ENCODE data around the gene DMRT2.

DMRT2 gene

GRCh38 chr9:1087120-1087881 is 37.1 kb downstream of the DMRT2 start:
- DNase-seq = no peak
- Histone ChIP-seq H3K27ac (ENCODE audit: low read length) (no peak overlapping the region), H3K9me3 (ENCODE audit: insufficient read depth, low read length, severe bottlenecking) (no peaks in the 10 kb centered on the region), H3K9ac (ENCODE audit: low read depth, low read length) (no peak overlapping the region), H3K36me3 (ENCODE audit: insufficient read depth, low read length) (no peaks in the 10 kb centered on the region), H3K4me3 (ENCODE audit: low read depth in 1 of 2, low read length in 2 of 2) (no peak overlapping the region), H4K20me1 (ENCODE audit: insufficient read depth, low read length) (no peaks in the 10 kb centered on the region), H3K27me3 (ENCODE audit: insufficient read depth, low read length, poor library complexity) (peaks cover 3% of the 10 kb centered on the region), H2AFZ (ENCODE audit: low read depth, low read length) (no peak overlapping the region), H3K79me2 (ENCODE audit: insufficient read depth, low read length) (no peaks in the 10 kb centered on the region), H3K4me1 (ENCODE audit: insufficient read depth, low read length) (no peaks in the 10 kb centered on the region), H3K4me2 (ENCODE audit: insufficient read depth, low read length) (no peak overlapping the region)
- ATAC-seq (ENCODE audit: insufficient read depth, low read depth) = no peak
- no peak for TF ChIP-seq EZH2 (IDR thresholded peaks at IDR 0.05; ENCODE audit: borderline replicate concordance, low read depth, low read length, severe bottlenecking)
- TF ChIP-seq, protein P1, sequence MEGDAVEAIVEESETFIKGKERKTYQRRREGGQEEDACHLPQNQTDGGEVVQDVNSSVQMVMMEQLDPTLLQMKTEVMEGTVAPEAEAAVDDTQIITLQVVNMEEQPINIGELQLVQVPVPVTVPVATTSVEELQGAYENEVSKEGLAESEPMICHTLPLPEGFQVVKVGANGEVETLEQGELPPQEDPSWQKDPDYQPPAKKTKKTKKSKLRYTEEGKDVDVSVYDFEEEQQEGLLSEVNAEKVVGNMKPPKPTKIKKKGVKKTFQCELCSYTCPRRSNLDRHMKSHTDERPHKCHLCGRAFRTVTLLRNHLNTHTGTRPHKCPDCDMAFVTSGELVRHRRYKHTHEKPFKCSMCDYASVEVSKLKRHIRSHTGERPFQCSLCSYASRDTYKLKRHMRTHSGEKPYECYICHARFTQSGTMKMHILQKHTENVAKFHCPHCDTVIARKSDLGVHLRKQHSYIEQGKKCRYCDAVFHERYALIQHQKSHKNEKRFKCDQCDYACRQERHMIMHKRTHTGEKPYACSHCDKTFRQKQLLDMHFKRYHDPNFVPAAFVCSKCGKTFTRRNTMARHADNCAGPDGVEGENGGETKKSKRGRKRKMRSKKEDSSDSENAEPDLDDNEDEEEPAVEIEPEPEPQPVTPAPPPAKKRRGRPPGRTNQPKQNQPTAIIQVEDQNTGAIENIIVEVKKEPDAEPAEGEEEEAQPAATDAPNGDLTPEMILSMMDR (IDR thresholded peaks at IDR 0.05; ENCODE audit: borderline replicate concordance, extremely low read depth, low read length, poor library complexity, severe bottlenecking) = no peak

- H3K9me3 ChIP-seq (ENCODE audit: insufficient read depth, low read length, severe bottlenecking) = no peaks in the 10 kb centered on the region
- DNase-seq = no peak
- H3K9ac ChIP-seq (ENCODE audit: low read depth, low read length) = no peak overlapping the region
Measured at GRCh38 chr9:1094749-1095148, 44.6 kb downstream of the DMRT2 start.

GRCh38 chr9:1096155-1096964 is 46.2 kb downstream of the DMRT2 start:
- no peak for TF ChIP-seq EZH2 (IDR thresholded peaks at IDR 0.05; ENCODE audit: borderline replicate concordance, low read depth, low read length, severe bottlenecking)
- TF ChIP-seq, protein P1 (IDR thresholded peaks at IDR 0.05; ENCODE audit: borderline replicate concordance, extremely low read depth, low read length, poor library complexity, severe bottlenecking) = no peak
- Histone ChIP-seq H3K9ac (ENCODE audit: low read depth, low read length) (no peak overlapping the region), H3K27me3 (ENCODE audit: insufficient read depth, low read length, poor library complexity) (peaks cover 17% of the 10 kb centered on the region), H3K36me3 (ENCODE audit: insufficient read depth, low read length) (no peaks in the 10 kb centered on the region), H3K4me1 (ENCODE audit: insufficient read depth, low read length) (no peaks in the 10 kb centered on the region), H3K9me3 (ENCODE audit: insufficient read depth, low read length, severe bottlenecking) (no peaks in the 10 kb centered on the region), H4K20me1 (ENCODE audit: insufficient read depth, low read length) (no peaks in the 10 kb centered on the region), H3K4me2 (ENCODE audit: insufficient read depth, low read length) (no peak overlapping the region), H3K4me3 (ENCODE audit: low read depth in 1 of 2, low read length in 2 of 2) (no peak overlapping the region), H3K79me2 (ENCODE audit: insufficient read depth, low read length) (no peaks in the 10 kb centered on the region), H3K27ac (ENCODE audit: low read length) (no peak overlapping the region), H2AFZ (ENCODE audit: low read depth, low read length) (no peak overlapping the region)
- no peak for ATAC-seq (ENCODE audit: insufficient read depth, low read depth)
- DNase-seq = no peak

More at GRCh38 chr9:1094749-1095148, 44.6 kb downstream of the DMRT2 start:
- no peaks in the 10 kb centered on the region for H3K36me3 ChIP-seq (ENCODE audit: insufficient read depth, low read length)
- H4K20me1 ChIP-seq (ENCODE audit: insufficient read depth, low read length) = no peaks in the 10 kb centered on the region
- no peak for TF ChIP-seq EZH2 (IDR thresholded peaks at IDR 0.05; ENCODE audit: borderline replicate concordance, low read depth, low read length, severe bottlenecking)
- H3K27ac ChIP-seq (ENCODE audit: low read length) = no peak overlapping the region
- ATAC-seq (ENCODE audit: insufficient read depth, low read depth) = no peak
- peaks cover 14% of the 10 kb centered on the region for H3K27me3 ChIP-seq (ENCODE audit: insufficient read depth, low read length, poor library complexity)
- H3K4me3 ChIP-seq (ENCODE audit: low read depth in 1 of 2, low read length in 2 of 2) = no peak overlapping the region
- H3K4me1 ChIP-seq (ENCODE audit: insufficient read depth, low read length) = no peaks in the 10 kb centered on the region
- H3K79me2 ChIP-seq (ENCODE audit: insufficient read depth, low read length) = no peaks in the 10 kb centered on the region
- no peak overlapping the region for H3K4me2 ChIP-seq (ENCODE audit: insufficient read depth, low read length)
- H2AFZ ChIP-seq (ENCODE audit: low read depth, low read length) = no peak overlapping the region

DNA sequence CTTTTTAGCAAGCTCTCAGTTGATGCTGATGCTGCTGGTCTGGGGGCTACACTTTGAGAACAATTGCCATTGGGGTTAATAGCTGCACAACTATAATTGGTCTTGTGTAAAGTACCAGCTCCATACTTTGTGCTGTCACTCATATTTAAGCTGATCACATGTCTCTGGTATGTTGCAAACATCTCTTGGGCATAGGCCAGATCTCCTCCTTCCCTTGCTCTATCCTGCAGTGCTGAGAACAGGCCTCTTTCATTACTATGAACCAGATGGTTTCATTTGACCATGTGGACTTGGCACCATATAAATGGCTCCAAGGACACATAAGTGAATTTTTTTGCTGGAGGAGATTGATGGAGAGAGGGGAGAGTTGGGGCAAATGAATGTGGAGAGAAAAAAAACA is 48.4 kb downstream of the DMRT2 start:
- TF ChIP-seq, protein P1 (IDR thresholded peaks at IDR 0.05; ENCODE audit: borderline replicate concordance, extremely low read depth, low read length, poor library complexity, severe bottlenecking) = no peak
- TF ChIP-seq EZH2 (IDR thresholded peaks at IDR 0.05; ENCODE audit: borderline replicate concordance, low read depth, low read length, severe bottlenecking) = no peak
- Histone ChIP-seq H3K36me3 (ENCODE audit: insufficient read depth, low read length) (no peaks in the 10 kb centered on the region), H3K4me1 (ENCODE audit: insufficient read depth, low read length) (no peaks in the 10 kb centered on the region), H3K4me3 (ENCODE audit: low read depth in 1 of 2, low read length in 2 of 2) (no peak overlapping the region), H3K27ac (ENCODE audit: low read length) (no peak overlapping the region), H3K9me3 (ENCODE audit: insufficient read depth, low read length, severe bottlenecking) (no peaks in the 10 kb centered on the region), H4K20me1 (ENCODE audit: insufficient read depth, low read length) (no peaks in the 10 kb centered on the region), H3K27me3 (ENCODE audit: insufficient read depth, low read length, poor library complexity) (peaks cover 17% of the 10 kb centered on the region), H2AFZ (ENCODE audit: low read depth, low read length) (no peak overlapping the region), H3K9ac (ENCODE audit: low read depth, low read length) (no peak overlapping the region), H3K4me2 (ENCODE audit: insufficient read depth, low read length) (no peak overlapping the region), H3K79me2 (ENCODE audit: insufficient read depth, low read length) (no peaks in the 10 kb centered on the region)
- DNase-seq (no peak), ATAC-seq (ENCODE audit: insufficient read depth, low read depth) (no peak)

Measured in DND-41 (cell line).